Uterus (tissue), 4 donors: ENCODE measurements around the gene CCL11. TPM values are rescaled to one million over a fixed set of nuclear protein-coding genes. Genes with fewer than 3 reads are reported as not detected.
A peak's percentile ranks its signal among the peaks of the same experiment; 100 is the strongest.
"Not testable (repeated sequence)": the region's sequence is repeated elsewhere in the genome, so short reads cannot be mapped to it uniquely, and the experiment has no call there.

Experiments used
- DNase-seq, 2 donors: peaks; one replicate each; pipeline ENCODE4 v3.0.0-alpha.2; 2019 to 2020
- H3K27ac ChIP-seq, 2 donors: fragments of 200-600 bp; sonication (generic); 1 replicate in 1 of 2; 2 replicates in 1 of 2; pipeline ENCODE4 v1.5.1; 2016 to 2018
- H3K27me3 ChIP-seq, 2 donors: fragments of 200-600 bp; sonication (generic); one replicate each; pipeline ENCODE4 v1.5.1; 2018 to 2019; ENCODE audit warnings: control low read depth in 1 of 2
- H3K36me3 ChIP-seq, 2 donors: fragments of 200-600 bp; sonication (generic); one replicate each; pipeline ENCODE4 v1.5.1; 2019; ENCODE audit warnings: control low read depth in 1 of 2
- H3K4me1 ChIP-seq, 2 donors: fragments of 200-600 bp; sonication (generic); one replicate each; pipeline ENCODE4 v1.5.1; 2018 to 2019; ENCODE audit warnings: control low read depth in 1 of 2
- H3K4me3 ChIP-seq, 2 donors: fragments of 200-600 bp; sonication (generic); 1 replicate in 1 of 2; 2 replicates in 1 of 2; pipeline ENCODE4 v1.5.1; 2018 to 2019; ENCODE audit warnings: mild to moderate bottlenecking in 1 of 2
- H3K9me3 ChIP-seq, 2 donors: fragments of 200-600 bp; sonication (generic); one replicate each; pipeline ENCODE4 v1.5.1; 2019; ENCODE audit warnings: control low read depth in 1 of 2
- POLR2A ChIP-seq, 2 donors: fragments of 450-650 bp; IDR thresholded peaks; one replicate each; pipeline ENCODE4 v1.6.1; 2016; ENCODE audit warnings: antibody characterized with exemption in 2 of 2, mild to moderate bottlenecking in 1 of 2, moderate library complexity in 1 of 2
- intact Hi-C: fragments of 100-400 bp; cut with DNase I; formaldehyde crosslinking; loops from one replicate; pipeline ENCODE4 v1.15.1; 2023; ENCODE audit warnings: low total_unique reads
- total RNA-seq, 4 donors: library from RNA; depleted of rRNA in 3 of 4; stranded (reverse); fragments of >200 nt in 3 of 4; gene quantifications; one replicate each; pipeline versions ENCODE4 v1.1.0 to v1.2.4, GENCODE V29; 2014 to 2023
- TF ChIP-seq, protein P1 (sequence below), 4 experiments: fragments of 200-600 bp in 2 of 4; fragments of 450-650 bp in 2 of 4; sonication (generic) in 2 of 4; IDR thresholded peaks; one replicate each; pipeline ENCODE4 v1.5.1; 2016 to 2019; ENCODE audit warnings: antibody characterized with exemption in 4 of 4, mild to moderate bottlenecking in 2 of 4, moderate library complexity in 1 of 4
- donor health status: DM: yes; HTN: yes; CAD: no.

CCL11 gene
- total RNA-seq, 4 donors from 2014 or later, result 4.9 TPM; not detected in 3

DNA sequence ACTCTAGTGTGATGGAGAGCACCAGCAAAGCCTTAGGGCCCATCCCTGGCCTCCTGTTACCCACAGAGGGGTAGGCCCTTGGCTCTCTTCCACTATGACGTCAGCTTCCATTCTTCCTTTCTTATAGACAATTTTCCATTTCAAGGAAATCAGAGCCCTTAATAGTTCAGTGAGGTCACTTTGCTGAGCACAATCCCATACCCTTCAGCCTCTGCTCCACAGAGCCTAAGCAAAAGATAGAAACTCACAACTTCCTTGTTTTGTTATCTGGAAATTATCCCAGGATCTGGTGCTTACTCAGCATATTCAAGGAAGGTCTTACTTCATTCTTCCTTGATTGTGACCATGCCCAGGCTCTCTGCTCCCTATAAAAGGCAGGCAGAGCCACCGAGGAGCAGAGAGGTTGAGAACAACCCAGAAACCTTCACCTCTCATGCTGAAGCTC is 33.5 kb downstream of the CCL11 start, which contains the start of gene CCL8:
Gene CCL8, plus strand, starts transcription at position 397 of the 445 bp plus-strand sequence. CDS start 67 bp downstream, outside the sequence.
- Histone ChIP-seq H3K27me3 (peaks cover 0 to 5% of the 10 kb centered on the region in 2 donors), H3K36me3 (no peaks in the 10 kb centered on the region), H3K9me3 (no peaks in the 10 kb centered on the region), H3K4me3 (no peak within 1 kb of the TSS), H3K27ac (no peak within 1 kb of the TSS), H3K4me1 (no peaks in the 10 kb centered on the region)
- TF ChIP-seq, protein P1, sequence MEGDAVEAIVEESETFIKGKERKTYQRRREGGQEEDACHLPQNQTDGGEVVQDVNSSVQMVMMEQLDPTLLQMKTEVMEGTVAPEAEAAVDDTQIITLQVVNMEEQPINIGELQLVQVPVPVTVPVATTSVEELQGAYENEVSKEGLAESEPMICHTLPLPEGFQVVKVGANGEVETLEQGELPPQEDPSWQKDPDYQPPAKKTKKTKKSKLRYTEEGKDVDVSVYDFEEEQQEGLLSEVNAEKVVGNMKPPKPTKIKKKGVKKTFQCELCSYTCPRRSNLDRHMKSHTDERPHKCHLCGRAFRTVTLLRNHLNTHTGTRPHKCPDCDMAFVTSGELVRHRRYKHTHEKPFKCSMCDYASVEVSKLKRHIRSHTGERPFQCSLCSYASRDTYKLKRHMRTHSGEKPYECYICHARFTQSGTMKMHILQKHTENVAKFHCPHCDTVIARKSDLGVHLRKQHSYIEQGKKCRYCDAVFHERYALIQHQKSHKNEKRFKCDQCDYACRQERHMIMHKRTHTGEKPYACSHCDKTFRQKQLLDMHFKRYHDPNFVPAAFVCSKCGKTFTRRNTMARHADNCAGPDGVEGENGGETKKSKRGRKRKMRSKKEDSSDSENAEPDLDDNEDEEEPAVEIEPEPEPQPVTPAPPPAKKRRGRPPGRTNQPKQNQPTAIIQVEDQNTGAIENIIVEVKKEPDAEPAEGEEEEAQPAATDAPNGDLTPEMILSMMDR (IDR thresholded peaks at IDR 0.05), result no peak
- TF ChIP-seq POLR2A (IDR thresholded peaks at IDR 0.05), result no peak
- intact Hi-C loops, result no loop called here
- no peak for DNase-seq

DNA sequence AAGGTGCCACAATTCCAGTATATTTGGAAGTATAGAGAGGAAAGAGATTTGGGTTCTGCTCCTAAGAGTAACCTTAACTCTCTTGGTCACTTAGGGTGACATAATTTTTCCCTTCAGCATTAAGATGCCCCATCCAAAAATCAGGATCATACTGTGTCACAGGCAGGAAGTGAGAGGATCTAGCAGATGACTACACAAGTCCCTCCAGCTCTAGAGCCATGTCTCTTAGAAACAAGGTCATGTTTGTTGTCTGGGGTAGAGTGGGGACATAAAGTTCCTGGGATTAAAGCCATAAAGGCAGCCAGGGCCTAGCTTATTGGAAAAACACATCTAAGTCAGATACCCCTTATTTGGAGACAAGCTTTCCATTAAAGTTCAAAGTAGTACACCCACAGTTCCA is 36.4 kb downstream of the CCL11 start:
- intact Hi-C loops, result no loop called here
- no peak overlapping the region for H3K4me3 ChIP-seq
- H3K9me3 ChIP-seq, result no peaks in the 10 kb centered on the region
- H3K4me1 ChIP-seq, result no peaks in the 10 kb centered on the region
- peak overlapping the region in 1 of 2 donors; percentile 52 for H3K27ac ChIP-seq
- TF ChIP-seq, protein P1 (IDR thresholded peaks at IDR 0.05), result no peak
- TF ChIP-seq POLR2A (IDR thresholded peaks at IDR 0.05), result no peak
- no peaks in the 10 kb centered on the region for H3K36me3 ChIP-seq
- no peaks in the 10 kb centered on the region for H3K27me3 ChIP-seq
- no peak for DNase-seq

DNA sequence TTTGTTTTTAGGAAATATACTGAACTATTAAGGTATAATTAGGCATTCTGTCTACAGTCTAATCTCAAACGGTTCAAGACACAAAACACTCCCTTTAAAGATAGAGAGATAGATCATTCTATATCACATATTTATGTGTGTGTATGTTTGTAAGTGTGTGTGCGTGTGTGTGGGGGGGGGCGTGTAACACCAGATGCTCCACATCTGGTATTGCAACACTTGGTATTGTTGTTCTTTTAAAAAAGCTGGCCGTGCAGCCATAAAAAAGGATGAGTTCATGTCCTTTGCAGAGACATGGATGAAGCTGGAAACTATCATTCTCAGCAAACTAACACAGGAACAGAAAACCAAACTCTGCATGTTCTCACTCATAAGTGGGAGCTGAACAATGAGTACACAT is 42.0 kb downstream of the CCL11 start:
- H3K9me3 ChIP-seq, intact Hi-C loops, H3K27ac ChIP-seq, H3K36me3 ChIP-seq, H3K4me1 ChIP-seq, H3K27me3 ChIP-seq, H3K4me3 ChIP-seq: not testable (repeated sequence)
- DNase-seq, result peak; percentile 41 to 42

DNA sequence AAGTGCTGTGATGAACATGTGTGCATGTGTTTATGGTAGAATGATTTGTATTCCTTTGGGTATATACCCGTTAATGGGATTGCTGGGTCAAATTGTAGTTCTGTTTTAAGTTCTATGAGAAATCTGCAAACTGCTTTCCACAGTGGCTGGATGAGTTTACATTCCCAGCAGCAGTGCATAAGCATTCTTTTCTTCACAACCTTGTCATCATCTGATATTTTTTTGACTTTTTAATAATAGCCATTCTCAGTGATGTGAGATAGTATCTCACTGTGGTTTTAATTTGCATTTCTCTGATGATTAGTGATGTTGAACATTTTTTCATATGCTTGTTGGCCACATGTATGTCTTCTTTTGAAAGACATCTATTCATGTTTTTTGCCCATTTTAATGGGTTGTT is 52.2 kb downstream of the CCL11 start:
- intact Hi-C loops, result no loop called here
- no peaks in the 10 kb centered on the region for H3K9me3 ChIP-seq
- H3K4me3 ChIP-seq, result no peak overlapping the region
- no peaks in the 10 kb centered on the region for H3K27me3 ChIP-seq
- H3K4me1 ChIP-seq, result no peaks in the 10 kb centered on the region
- no peak overlapping the region for H3K27ac ChIP-seq
- TF ChIP-seq, protein P1 (IDR thresholded peaks at IDR 0.05), result no peak
- no peak for TF ChIP-seq POLR2A (IDR thresholded peaks at IDR 0.05)
- no peaks in the 10 kb centered on the region for H3K36me3 ChIP-seq
- DNase-seq, result no peak

Other genes starting within 250 kb of the CCL11 start
- 10 to 100 TPM in 2 of 4 donors, 1 to 10 TPM in 1, under 1 TPM in 1; 0.77 to 30.3 (median 8.9) TPM for gene CCL2, start 30.5 kb upstream of the CCL11 start, total RNA-seq
- gene CCL7, start 15.5 kb upstream of the CCL11 start, total RNA-seq, result not detected
- under 1 TPM in 1 of 4 donors, not detected in 3; 0.70 TPM for gene CCL8, start 33.7 kb downstream of the CCL11 start, total RNA-seq
- 1 to 10 TPM in 2 of 4 donors, not detected in 2; 3.0 to 4.1 TPM for gene CCL13, start 70.7 kb downstream of the CCL11 start, total RNA-seq
- gene CCL1, start 77.5 kb downstream of the CCL11 start, total RNA-seq, result not detected